Measurements from ENCODE around the gene CTBS.

DNA sequence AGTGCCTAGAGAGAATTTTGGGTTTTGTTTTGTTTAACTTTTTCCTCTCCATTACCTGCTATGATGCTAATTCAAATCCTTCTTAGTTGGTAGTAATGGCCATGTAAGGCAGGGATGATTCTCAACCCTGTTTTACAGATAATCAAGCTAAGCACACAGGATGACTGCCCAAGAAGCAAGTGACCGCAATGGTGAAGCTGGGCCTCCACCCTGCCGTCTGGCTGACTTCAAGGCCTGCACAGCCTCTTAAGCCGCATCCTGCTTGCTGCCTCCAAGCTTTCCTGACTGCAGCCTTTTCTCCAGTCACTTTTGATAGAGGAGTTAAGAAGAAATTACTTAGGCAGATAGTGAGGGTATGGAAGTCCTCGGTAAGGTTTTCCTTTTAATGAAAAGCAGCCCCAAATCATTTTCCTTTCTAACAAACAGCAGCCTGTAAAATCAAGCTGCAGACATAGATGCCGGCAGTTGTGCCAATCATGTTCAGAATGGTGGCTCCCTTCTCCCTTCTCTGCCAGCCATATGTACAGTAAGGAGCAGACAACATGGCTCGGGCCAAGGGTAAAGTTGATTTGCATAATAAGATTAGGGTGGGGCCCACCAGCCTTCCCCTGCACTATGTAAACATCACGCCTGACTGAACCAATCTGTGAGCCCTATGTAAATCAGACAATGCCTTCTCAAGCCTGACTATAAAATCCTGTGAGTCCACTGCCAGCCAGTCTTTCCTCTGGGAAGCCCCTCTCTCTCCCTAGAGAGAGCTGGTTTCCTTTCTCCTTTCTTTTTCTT, 8.8 kb upstream of the CTBS start:
- 0 out of 2 replicates have a peak, but pooled peaks have one; percentile 32 for TF ChIP-seq TAF1 (IDR thresholded peaks at IDR 0.05; ENCODE audit: borderline replicate concordance, insufficient read depth, low read length)
- TF ChIP-seq POLR2AphosphoS5 (IDR thresholded peaks at IDR 0.05; ENCODE audit: low read depth, low read length): peak; percentile 27; the same call in 1 of the 2 replicates

All from PFSK-1 (cell line).